Ishikawa (cell line): ENCODE data around the gene FXYD3.
A peak's percentile ranks its signal among the peaks of the same experiment; 100 is the strongest.

ENCODE experiments used
- CEBPB ChIP-seq: IDR thresholded peaks from 2 replicates; pipeline ENCODE4 v1.6.1; 2012
- CREB1 ChIP-seq: IDR thresholded peaks from 2 replicates; pipeline ENCODE4 v1.6.1; 2012; ENCODE audit warnings: low read depth
- EGR1 ChIP-seq: IDR thresholded peaks from 2 replicates; pipeline ENCODE4 v1.6.1; 2012
- EP300 ChIP-seq: IDR thresholded peaks from 2 replicates; pipeline ENCODE4 v1.6.1; 2012; ENCODE audit warnings: borderline replicate concordance
- FOXM1 ChIP-seq: IDR thresholded peaks from 2 replicates; pipeline ENCODE4 v1.6.1; 2012; ENCODE audit warnings: low read depth, borderline replicate concordance
- NFIC ChIP-seq: IDR thresholded peaks from 2 replicates; pipeline ENCODE4 v1.6.1; 2012
- RAD21 ChIP-seq: IDR thresholded peaks from 2 replicates; pipeline ENCODE4 v1.6.1; 2012; ENCODE audit warnings: low read depth
- TAF1 ChIP-seq: IDR thresholded peaks from 2 replicates; pipeline ENCODE4 v1.6.1; 2012; ENCODE audit warnings: low read depth, mild to moderate bottlenecking
- TCF12 ChIP-seq: IDR thresholded peaks from 2 replicates; pipeline ENCODE4 v1.6.1; 2012; ENCODE audit warnings: low read depth
- TEAD4 ChIP-seq: IDR thresholded peaks from 2 replicates; pipeline ENCODE4 v1.6.1; 2012
- USF1 ChIP-seq: IDR thresholded peaks from 2 replicates; pipeline ENCODE4 v1.6.1; 2012
- YY1 ChIP-seq: IDR thresholded peaks from 2 replicates; pipeline ENCODE4 v1.6.1; 2012; ENCODE audit warnings: low read depth
- ZBTB7A ChIP-seq: IDR thresholded peaks from 2 replicates; pipeline ENCODE4 v1.6.1; 2012; ENCODE audit warnings: low read depth
- TF ChIP-seq, protein P1 (sequence below): IDR thresholded peaks from 2 replicates; pipeline ENCODE4 v1.6.1; 2012; ENCODE audit warnings: low read depth, mild to moderate bottlenecking
- TF ChIP-seq, protein P2 (sequence below): IDR thresholded peaks from 2 replicates; pipeline ENCODE4 v1.6.1; 2012

The FXYD3 gene, protein sequence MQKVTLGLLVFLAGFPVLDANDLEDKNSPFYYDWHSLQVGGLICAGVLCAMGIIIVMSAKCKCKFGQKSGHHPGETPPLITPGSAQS

GRCh38 chr19:35115177-35115951 lies at the start of gene FXYD3:
Gene FXYD3 (plus strand): TSS chr19:35115823. CDS start chr19:35119377, 3,554 bp downstream.
- no peak for TF ChIP-seq CEBPB
- no peak for TF ChIP-seq TEAD4
- TF ChIP-seq USF1, result no peak
- TF ChIP-seq NFIC, result no peak
- TF ChIP-seq FOXM1, result no peak
- TF ChIP-seq, protein P1, sequence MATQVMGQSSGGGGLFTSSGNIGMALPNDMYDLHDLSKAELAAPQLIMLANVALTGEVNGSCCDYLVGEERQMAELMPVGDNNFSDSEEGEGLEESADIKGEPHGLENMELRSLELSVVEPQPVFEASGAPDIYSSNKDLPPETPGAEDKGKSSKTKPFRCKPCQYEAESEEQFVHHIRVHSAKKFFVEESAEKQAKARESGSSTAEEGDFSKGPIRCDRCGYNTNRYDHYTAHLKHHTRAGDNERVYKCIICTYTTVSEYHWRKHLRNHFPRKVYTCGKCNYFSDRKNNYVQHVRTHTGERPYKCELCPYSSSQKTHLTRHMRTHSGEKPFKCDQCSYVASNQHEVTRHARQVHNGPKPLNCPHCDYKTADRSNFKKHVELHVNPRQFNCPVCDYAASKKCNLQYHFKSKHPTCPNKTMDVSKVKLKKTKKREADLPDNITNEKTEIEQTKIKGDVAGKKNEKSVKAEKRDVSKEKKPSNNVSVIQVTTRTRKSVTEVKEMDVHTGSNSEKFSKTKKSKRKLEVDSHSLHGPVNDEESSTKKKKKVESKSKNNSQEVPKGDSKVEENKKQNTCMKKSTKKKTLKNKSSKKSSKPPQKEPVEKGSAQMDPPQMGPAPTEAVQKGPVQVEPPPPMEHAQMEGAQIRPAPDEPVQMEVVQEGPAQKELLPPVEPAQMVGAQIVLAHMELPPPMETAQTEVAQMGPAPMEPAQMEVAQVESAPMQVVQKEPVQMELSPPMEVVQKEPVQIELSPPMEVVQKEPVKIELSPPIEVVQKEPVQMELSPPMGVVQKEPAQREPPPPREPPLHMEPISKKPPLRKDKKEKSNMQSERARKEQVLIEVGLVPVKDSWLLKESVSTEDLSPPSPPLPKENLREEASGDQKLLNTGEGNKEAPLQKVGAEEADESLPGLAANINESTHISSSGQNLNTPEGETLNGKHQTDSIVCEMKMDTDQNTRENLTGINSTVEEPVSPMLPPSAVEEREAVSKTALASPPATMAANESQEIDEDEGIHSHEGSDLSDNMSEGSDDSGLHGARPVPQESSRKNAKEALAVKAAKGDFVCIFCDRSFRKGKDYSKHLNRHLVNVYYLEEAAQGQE, result no peak
- TF ChIP-seq, protein P2, sequence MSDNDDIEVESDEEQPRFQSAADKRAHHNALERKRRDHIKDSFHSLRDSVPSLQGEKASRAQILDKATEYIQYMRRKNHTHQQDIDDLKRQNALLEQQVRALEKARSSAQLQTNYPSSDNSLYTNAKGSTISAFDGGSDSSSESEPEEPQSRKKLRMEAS, result no peak
- TF ChIP-seq TAF1, result no peak
- TF ChIP-seq RAD21, result no peak
- no peak for TF ChIP-seq CREB1
- TF ChIP-seq ZBTB7A, result no peak
- no peak for TF ChIP-seq EGR1
- TF ChIP-seq YY1, result no peak
- no peak for TF ChIP-seq EP300
- TF ChIP-seq TCF12, result no peak

- no peak for TF ChIP-seq TCF12
- no peak for TF ChIP-seq ZBTB7A
- TF ChIP-seq NFIC, result no peak
- TF ChIP-seq RAD21, result no peak
- TF ChIP-seq EGR1, result no peak
- TF ChIP-seq USF1, result no peak
- no peak for TF ChIP-seq TEAD4
- no peak for TF ChIP-seq EP300
- TF ChIP-seq CEBPB, result no peak
- TF ChIP-seq FOXM1, result no peak
- no peak for TF ChIP-seq TAF1
- TF ChIP-seq, protein P1, result no peak
Observed at GRCh38 chr19:35066121-35066520, 49.5 kb upstream of the FXYD3 start.

DNA sequence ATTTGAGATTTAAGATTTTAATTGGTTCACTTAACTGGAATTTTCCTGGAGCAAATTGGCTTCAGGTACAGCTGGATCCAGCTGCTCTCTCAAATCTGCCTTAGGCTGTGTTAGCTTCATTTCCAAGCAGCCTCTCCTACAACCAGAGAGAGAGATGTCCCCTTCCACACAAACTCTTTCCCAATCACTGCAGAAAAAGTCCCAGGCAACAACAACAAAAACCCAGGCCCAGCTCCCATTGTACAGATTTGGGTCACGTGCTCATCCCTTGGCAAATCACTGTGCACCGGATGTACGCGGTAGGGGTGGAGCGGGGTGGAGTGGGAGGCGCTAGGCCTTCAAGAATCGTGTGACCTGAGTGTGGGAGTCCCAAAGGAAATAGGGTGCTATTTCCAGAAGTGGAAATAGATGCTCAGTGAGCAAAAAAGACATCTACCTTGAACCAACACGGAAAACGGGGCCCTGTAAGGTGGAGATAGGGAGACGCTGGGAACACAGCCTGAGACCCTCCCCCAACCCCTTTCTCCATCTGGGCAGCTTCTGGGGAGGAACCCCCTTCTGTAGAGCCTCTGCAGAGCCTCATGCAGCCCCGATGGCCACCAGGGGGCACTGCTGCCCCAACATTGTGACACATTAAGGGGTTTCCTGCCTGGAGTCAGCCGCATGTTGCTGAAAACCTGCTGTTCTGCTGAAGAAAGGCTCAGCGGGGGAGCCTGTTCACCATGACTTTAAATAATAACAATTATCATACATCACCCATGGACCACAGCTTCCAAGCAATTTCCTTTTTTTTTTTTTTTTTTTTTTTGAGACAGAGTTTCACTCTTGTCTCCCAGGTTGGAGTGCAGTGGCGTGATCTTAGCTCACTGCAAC lies 48.7 kb upstream of the FXYD3 start:
- TF ChIP-seq RAD21 (peak; percentile 93), CEBPB (0 out of 2 replicates have a peak, but pooled peaks have one; percentile 25), FOXM1 (peak; percentile 33; the same call in 1 of the 2 replicates), TAF1 (no peak), EGR1 (no peak), USF1 (peak; percentile 93), NFIC (no peak), EP300 (no peak), ZBTB7A (0 out of 2 replicates have a peak, but pooled peaks have one; percentile 55), TEAD4 (no peak), TCF12 (no peak), CREB1 (no peak)
- TF ChIP-seq, protein P2, result peak; percentile 67; the same call in 1 of the 2 replicates
- TF ChIP-seq, protein P1, result no peak
